Measurements from ENCODE around the gene PPP2CA.

PPP2CA gene

GRCh38 chr5:134146651-134147518 is 79.0 kb downstream of the PPP2CA start:
- DNase-seq: no peak

DNA sequence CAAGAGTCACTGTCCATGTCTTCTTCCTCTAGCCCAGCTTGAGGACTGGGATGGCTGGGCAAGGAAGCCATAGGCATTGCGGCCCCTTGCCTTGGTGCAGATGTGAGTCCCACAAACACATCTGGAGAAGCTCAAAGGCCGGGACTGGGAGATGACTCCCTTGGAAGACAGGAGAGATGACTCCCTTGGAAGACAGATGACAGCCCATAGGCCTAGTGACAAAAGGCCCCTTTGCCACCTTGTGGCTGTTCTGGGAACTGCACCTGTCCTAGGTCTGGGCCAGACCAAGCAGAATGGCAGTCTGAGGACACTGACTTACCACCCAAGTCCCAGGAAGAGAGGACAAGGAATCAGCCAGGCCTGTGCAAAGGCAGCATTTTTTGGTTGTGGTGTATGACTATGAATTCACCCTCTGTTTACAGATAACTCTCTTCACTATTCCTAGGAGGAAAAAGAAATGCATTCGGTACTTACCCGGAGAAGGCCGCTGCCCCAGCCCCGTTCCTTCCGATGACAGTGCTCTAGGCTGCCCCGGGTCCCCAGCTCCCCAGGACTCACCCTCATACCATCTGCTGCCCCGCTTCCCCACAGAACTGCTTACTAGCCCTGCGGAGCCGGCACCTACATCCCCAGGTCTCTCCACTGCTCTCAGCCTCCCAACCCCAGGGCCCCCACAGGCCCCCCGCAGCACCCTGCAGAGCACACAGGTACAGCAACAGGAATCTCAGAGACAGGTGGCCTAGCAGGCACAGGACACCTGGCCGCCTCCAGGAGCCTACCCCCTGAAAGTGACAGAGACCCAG is 79.9 kb downstream of the PPP2CA start:
- no peak for DNase-seq

- no peak for DNase-seq
These were observed 80.7 kb downstream of the PPP2CA start for GRCh38 chr5:134145041-134145757.
